Endothelial cell (in vitro differentiated cells): ENCODE data around the gene ANKFN1. TPM values are rescaled to one million over a fixed set of nuclear protein-coding genes. Genes with fewer than 3 reads are reported as not detected.

Experiments used
- DNase-seq: peaks from one replicate; pipeline ENCODE4 v3.0.0; 2021; ENCODE audit warnings: low spot score
- H3K27ac Mint-ChIP-seq: one replicate; pipeline ENCODE4 v1.8.0; 2021; ENCODE audit warnings: mixed read lengths, inconsistent platforms; ENCODE audit not compliant: unreplicated experiment
- H3K27me3 Mint-ChIP-seq: one replicate; pipeline ENCODE4 v1.8.0; 2021; ENCODE audit warnings: mild to moderate bottlenecking, moderate library complexity, mixed read lengths, inconsistent platforms; ENCODE audit not compliant: unreplicated experiment
- H3K36me3 Mint-ChIP-seq: one replicate; pipeline ENCODE4 v1.8.0; 2021; ENCODE audit warnings: mild to moderate bottlenecking, low read depth, mixed read lengths, inconsistent platforms; ENCODE audit not compliant: unreplicated experiment
- H3K4me1 Mint-ChIP-seq: one replicate; pipeline ENCODE4 v1.8.0; 2021; ENCODE audit warnings: mild to moderate bottlenecking, mixed read lengths, inconsistent platforms; ENCODE audit not compliant: unreplicated experiment
- H3K4me3 Mint-ChIP-seq: one replicate; pipeline ENCODE4 v1.8.0; 2021; ENCODE audit warnings: mild to moderate bottlenecking, mixed read lengths, inconsistent platforms; ENCODE audit not compliant: unreplicated experiment
- H3K9me3 Mint-ChIP-seq: one replicate; pipeline ENCODE4 v1.8.0; 2021; ENCODE audit warnings: mixed read lengths, inconsistent platforms; ENCODE audit not compliant: unreplicated experiment
- CTCF ChIP-seq: fragments of 200-600 bp; sonication (generic); IDR thresholded peaks from one replicate; pipeline ENCODE4 v1.5.0; 2021; ENCODE audit warnings: antibody characterized with exemption; ENCODE audit not compliant: unreplicated experiment
- total RNA-seq: library from RNA; stranded (reverse); fragmentation: NEBNext Ultra II Directional; extraction: Animal tissue kit (Norgen Biotek cat#: 25700); gene quantifications from one replicate; pipeline ENCODE4 v1.2.1, GENCODE V29; 2021; ENCODE audit not compliant: unreplicated experiment

ANKFN1 gene
- total RNA-seq, 1 donor from 2014 or later: not detected

DNA sequence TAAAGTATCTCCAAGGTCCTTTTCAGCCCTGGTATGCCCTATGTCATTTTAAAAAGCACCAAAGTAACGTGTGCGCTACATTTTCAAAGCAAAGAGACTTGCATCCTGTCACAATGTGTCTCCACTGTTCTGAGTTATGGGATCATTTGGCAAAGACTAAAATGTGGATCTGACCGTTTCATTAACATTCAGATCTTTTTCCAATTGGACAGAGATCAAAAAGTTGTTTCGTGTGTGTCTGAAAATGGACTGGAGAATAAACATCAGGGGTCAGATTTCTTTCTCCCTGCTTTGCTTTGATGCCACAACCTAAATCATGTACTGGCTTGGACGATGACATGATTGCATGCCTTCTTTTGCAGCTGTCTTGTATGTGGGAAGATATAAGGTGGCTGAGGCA lies 304.2 kb downstream of the ANKFN1 start:
- Mint-ChIP-seq H3K4me1 (no peaks in the 10 kb centered on the region), H3K27ac (no peak overlapping the region), H3K9me3 (no peaks in the 10 kb centered on the region), H3K27me3 (peaks cover 2% of the 10 kb centered on the region), H3K36me3 (no peaks in the 10 kb centered on the region), H3K4me3 (no peak overlapping the region)
- no peak for DNase-seq
- TF ChIP-seq CTCF: no peak

- Mint-ChIP-seq H3K27ac (no peak overlapping the region), H3K4me3 (no peak overlapping the region)
Observed at GRCh38 chr17:56465886-56466285, 312.6 kb downstream of the ANKFN1 start.

DNA sequence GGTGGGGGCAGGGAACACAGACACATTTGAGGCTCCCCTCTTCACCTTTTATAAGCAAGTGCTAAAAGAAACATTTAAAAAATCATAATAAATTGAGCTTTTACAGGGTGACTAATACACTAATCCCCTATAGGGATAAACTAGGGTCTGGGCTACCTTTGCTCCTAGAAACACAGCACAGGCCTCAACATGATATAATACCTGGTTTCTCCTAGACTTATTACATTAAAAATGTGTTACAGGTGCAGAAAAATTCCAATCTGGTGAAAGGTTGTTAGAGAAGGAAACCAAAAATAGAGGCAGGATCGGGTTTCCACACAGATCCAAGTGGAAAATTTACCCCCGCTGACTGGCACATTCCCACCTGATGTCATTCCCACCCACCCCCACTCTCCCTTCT lies 315.6 kb downstream of the ANKFN1 start:
- H3K9me3 Mint-ChIP-seq: no peaks in the 10 kb centered on the region
- H3K27me3 Mint-ChIP-seq: peaks cover 2% of the 10 kb centered on the region
- TF ChIP-seq CTCF: no peak
- no peaks in the 10 kb centered on the region for H3K4me1 Mint-ChIP-seq
- H3K4me3 Mint-ChIP-seq: no peak overlapping the region
- no peaks in the 10 kb centered on the region for H3K36me3 Mint-ChIP-seq
- H3K27ac Mint-ChIP-seq: no peak overlapping the region
- no peak for DNase-seq

More at GRCh38 chr17:56465886-56466285, 312.6 kb downstream of the ANKFN1 start:
- Mint-ChIP-seq H3K9me3 (no peaks in the 10 kb centered on the region), H3K4me1 (no peaks in the 10 kb centered on the region), H3K27me3 (peaks cover 2% of the 10 kb centered on the region), H3K36me3 (no peaks in the 10 kb centered on the region)
- no peak for TF ChIP-seq CTCF
- no peak for DNase-seq

GRCh38 chr17:56471696-56472095 lies 318.4 kb downstream of the ANKFN1 start:
- Mint-ChIP-seq H3K27ac (no peak overlapping the region), H3K9me3 (no peaks in the 10 kb centered on the region), H3K36me3 (no peaks in the 10 kb centered on the region), H3K27me3 (peaks cover 2% of the 10 kb centered on the region), H3K4me1 (no peaks in the 10 kb centered on the region), H3K4me3 (no peak overlapping the region)
- DNase-seq: no peak
- TF ChIP-seq CTCF: no peak

DNA sequence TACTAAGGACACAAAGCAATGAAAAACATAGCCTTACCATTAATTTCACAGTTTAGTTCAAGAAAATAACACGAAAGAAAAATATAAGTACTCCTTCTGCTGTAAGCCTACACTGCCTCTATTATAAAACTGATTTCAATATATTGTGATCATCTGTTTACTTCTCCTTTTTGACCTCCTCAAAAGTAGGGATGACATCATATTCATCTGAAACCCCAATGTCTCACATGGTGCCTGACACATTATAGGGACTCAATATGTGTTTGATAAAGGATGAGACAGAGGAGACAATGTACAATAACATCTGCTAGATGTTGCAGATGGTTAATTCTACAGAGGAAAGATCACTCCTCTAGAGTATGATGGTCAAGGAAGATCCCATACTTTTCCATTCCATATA lies 321.8 kb downstream of the ANKFN1 start:
- H3K36me3 Mint-ChIP-seq: no peaks in the 10 kb centered on the region
- H3K9me3 Mint-ChIP-seq: no peaks in the 10 kb centered on the region
- H3K4me3 Mint-ChIP-seq: no peak overlapping the region
- TF ChIP-seq CTCF: no peak
- peaks cover 1% of the 10 kb centered on the region for H3K27me3 Mint-ChIP-seq
- H3K4me1 Mint-ChIP-seq: no peaks in the 10 kb centered on the region
- DNase-seq: no peak
- no peak overlapping the region for H3K27ac Mint-ChIP-seq
